ENCODE measurements around the gene SNU13. TPM values are rescaled to one million over a fixed set of nuclear protein-coding genes. Genes with fewer than 3 reads are reported as not detected.

Gene SNU13
- total and polyA plus RNA-seq, 2 experiments from 2014 or later, result 136 to 310 TPM

GRCh38 chr22:41725510-41726110, 36.9 kb upstream of the SNU13 start:
- no peaks in the 10 kb centered on the region for H3K9me2 ChIP-seq (ENCODE audit: insufficient read depth)
- in situ Hi-C loops (cut with MboI), result no loop called here
- H3F3A ChIP-seq (ENCODE audit: insufficient read depth), result no peaks in the 10 kb centered on the region
- H2AFZ ChIP-seq, result no peak overlapping the region
- TF ChIP-seq EZH2phosphoT487 (IDR thresholded peaks at IDR 0.05; ENCODE audit: insufficient read depth, low read depth) (no peak), EZH2 (IDR thresholded peaks at IDR 0.05; ENCODE audit: insufficient read depth, poor library complexity, severe bottlenecking) (no peak)
- no peaks in the 10 kb centered on the region for H3K79me2 ChIP-seq (ENCODE audit: insufficient read depth)
- no peak for DNase-seq
- no peaks in the 10 kb centered on the region for H3K36me3 ChIP-seq (ENCODE audit: low read depth)
- 73 to 75% methylated on average over 5 to 9 of the region's 9 CpGs for WGBS, 2 experiments (ENCODE audit: low coverage in 1 of 2, low lambda C conversion rate in 2 of 2, missing lambda C conversion rate in 2 of 2)
- no peak overlapping the region for H3K27ac ChIP-seq
- H4K20me1 ChIP-seq (ENCODE audit: insufficient read depth), result no peaks in the 10 kb centered on the region
- H3K9me3 ChIP-seq (ENCODE audit: low read depth), result no peaks in the 10 kb centered on the region
- no peak overlapping the region for H3K9ac ChIP-seq
- H3K4me2 ChIP-seq (ENCODE audit: unreplicated experiment), result no peak overlapping the region
- no peaks in the 10 kb centered on the region for H3K4me1 ChIP-seq (ENCODE audit: insufficient read depth)
- no peak overlapping the region for H3K4me3 ChIP-seq
- H3K27me3 ChIP-seq (replicated peaks; ENCODE audit: insufficient read depth), result no peaks in the 10 kb centered on the region

- peaks cover 6% of the 10 kb centered on the region; the same call in 1 of the 2 replicates for H3K27me3 ChIP-seq (replicated peaks; ENCODE audit: insufficient read depth)
- H2AFZ ChIP-seq, result no peak overlapping the region
- no peak overlapping the region for H3K9ac ChIP-seq
- no peaks in the 10 kb centered on the region for H3K9me3 ChIP-seq (ENCODE audit: low read depth)
- no peaks in the 10 kb centered on the region for H3K79me2 ChIP-seq (ENCODE audit: insufficient read depth)
- no peaks in the 10 kb centered on the region for H3K36me3 ChIP-seq (ENCODE audit: low read depth)
- no peaks in the 10 kb centered on the region for H3F3A ChIP-seq (ENCODE audit: insufficient read depth)
- no peak for TF ChIP-seq EZH2 (IDR thresholded peaks at IDR 0.05; ENCODE audit: insufficient read depth, poor library complexity, severe bottlenecking)
- no peak for TF ChIP-seq EZH2phosphoT487 (IDR thresholded peaks at IDR 0.05; ENCODE audit: insufficient read depth, low read depth)
- H3K9me2 ChIP-seq (ENCODE audit: insufficient read depth), result no peaks in the 10 kb centered on the region
- H3K4me1 ChIP-seq (ENCODE audit: insufficient read depth), result no peaks in the 10 kb centered on the region
- in situ Hi-C loops (cut with MboI), result no loop called here
- DNase-seq, result no peak
- 44 to 47% methylated on average over 1 of the region's 1 CpG for WGBS, 2 experiments (ENCODE audit: low coverage in 1 of 2, low lambda C conversion rate in 2 of 2, missing lambda C conversion rate in 2 of 2)
- H3K4me2 ChIP-seq (ENCODE audit: unreplicated experiment), result no peak overlapping the region
- H3K4me3 ChIP-seq, result no peak overlapping the region
- no peaks in the 10 kb centered on the region for H4K20me1 ChIP-seq (ENCODE audit: insufficient read depth)
- H3K27ac ChIP-seq, result no peak overlapping the region
Measured at GRCh38 chr22:41722496-41722895, 33.8 kb upstream of the SNU13 start.

- Histone ChIP-seq H4K20me1 (ENCODE audit: insufficient read depth) (no peaks in the 10 kb centered on the region), H3K79me2 (ENCODE audit: insufficient read depth) (no peaks in the 10 kb centered on the region), H3K4me3 (no peak overlapping the region), H2AFZ (no peak overlapping the region), H3K4me1 (ENCODE audit: insufficient read depth) (no peaks in the 10 kb centered on the region), H3F3A (ENCODE audit: insufficient read depth) (no peaks in the 10 kb centered on the region), H3K9me3 (ENCODE audit: low read depth) (no peaks in the 10 kb centered on the region), H3K4me2 (ENCODE audit: unreplicated experiment) (no peak overlapping the region), H3K9ac (no peak overlapping the region), H3K9me2 (ENCODE audit: insufficient read depth) (no peaks in the 10 kb centered on the region), H3K27me3 (replicated peaks; ENCODE audit: insufficient read depth) (peaks cover 17% of the 10 kb centered on the region; the same call in 1 of the 2 replicates), H3K36me3 (ENCODE audit: low read depth) (no peaks in the 10 kb centered on the region), H3K27ac (no peak overlapping the region)
- TF ChIP-seq EZH2 (IDR thresholded peaks at IDR 0.05; ENCODE audit: insufficient read depth, poor library complexity, severe bottlenecking) (no peak), EZH2phosphoT487 (IDR thresholded peaks at IDR 0.05; ENCODE audit: insufficient read depth, low read depth) (no peak)
- WGBS, 2 experiments (ENCODE audit: low coverage in 1 of 2, low lambda C conversion rate in 2 of 2, missing lambda C conversion rate in 2 of 2), result 91 to 96% methylated on average over 9 of the region's 9 CpGs
- in situ Hi-C loops (cut with MboI), result no loop called here
- DNase-seq, result no peak
Measured at GRCh38 chr22:41713004-41713403, 24.3 kb upstream of the SNU13 start.

GRCh38 chr22:41709341-41709740, 20.7 kb upstream of the SNU13 start:
- Histone ChIP-seq H3K4me2 (ENCODE audit: unreplicated experiment) (no peak overlapping the region), H3K4me3 (no peak overlapping the region), H4K20me1 (ENCODE audit: insufficient read depth) (no peaks in the 10 kb centered on the region), H3K9me2 (ENCODE audit: insufficient read depth) (no peaks in the 10 kb centered on the region), H3K9ac (no peak overlapping the region), H3K4me1 (ENCODE audit: insufficient read depth) (no peaks in the 10 kb centered on the region), H3K27ac (no peak overlapping the region), H3F3A (ENCODE audit: insufficient read depth) (no peaks in the 10 kb centered on the region), H2AFZ (no peak overlapping the region), H3K79me2 (ENCODE audit: insufficient read depth) (no peaks in the 10 kb centered on the region), H3K27me3 (replicated peaks; ENCODE audit: insufficient read depth) (peaks cover 15% of the 10 kb centered on the region; the same call in 1 of the 2 replicates), H3K9me3 (ENCODE audit: low read depth) (no peaks in the 10 kb centered on the region), H3K36me3 (ENCODE audit: low read depth) (no peaks in the 10 kb centered on the region)
- in situ Hi-C loops (cut with MboI), result no loop called here
- DNase-seq, result no peak
- TF ChIP-seq EZH2 (IDR thresholded peaks at IDR 0.05; ENCODE audit: insufficient read depth, poor library complexity, severe bottlenecking) (no peak), EZH2phosphoT487 (IDR thresholded peaks at IDR 0.05; ENCODE audit: insufficient read depth, low read depth) (no peak)
- 79 to 86% methylated on average over 10 of the region's 10 CpGs for WGBS, 2 experiments (ENCODE audit: low coverage in 1 of 2, low lambda C conversion rate in 2 of 2, missing lambda C conversion rate in 2 of 2)
